GM21360 (cell line): ENCODE data around the gene GALNT17.
"Not testable (repeated sequence)": the region's sequence is repeated elsewhere in the genome, so short reads cannot be mapped to it uniquely, and the experiment has no call there.

Experiments used
- ATAC-seq: cut with Tn5 transposase; IDR thresholded peaks from one replicate; pipeline ENCODE4 v1.9.1; 2021; ENCODE audit warnings: mild to moderate bottlenecking, moderate library complexity; ENCODE audit not compliant: unreplicated experiment

The GALNT17 gene

DNA sequence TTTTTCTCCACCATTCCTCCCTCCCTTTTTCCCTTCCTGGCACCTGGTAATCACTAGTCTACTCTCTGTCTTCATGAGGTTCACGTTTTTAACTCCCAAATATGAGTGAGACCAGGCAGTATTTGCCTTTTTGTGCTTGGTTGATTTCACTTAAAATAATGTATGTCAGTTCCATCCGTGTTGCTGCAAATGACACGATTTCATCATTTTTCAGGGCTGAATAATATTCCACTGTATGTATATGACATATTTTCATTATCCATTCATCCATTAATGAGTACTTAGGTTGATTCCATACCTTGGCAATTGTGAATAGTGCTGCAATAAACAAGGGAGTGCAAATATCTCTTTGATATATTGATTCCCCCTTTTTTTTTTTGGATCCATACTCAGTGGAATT lies 25.8 kb downstream of the GALNT17 start:
- no peak for ATAC-seq

DNA sequence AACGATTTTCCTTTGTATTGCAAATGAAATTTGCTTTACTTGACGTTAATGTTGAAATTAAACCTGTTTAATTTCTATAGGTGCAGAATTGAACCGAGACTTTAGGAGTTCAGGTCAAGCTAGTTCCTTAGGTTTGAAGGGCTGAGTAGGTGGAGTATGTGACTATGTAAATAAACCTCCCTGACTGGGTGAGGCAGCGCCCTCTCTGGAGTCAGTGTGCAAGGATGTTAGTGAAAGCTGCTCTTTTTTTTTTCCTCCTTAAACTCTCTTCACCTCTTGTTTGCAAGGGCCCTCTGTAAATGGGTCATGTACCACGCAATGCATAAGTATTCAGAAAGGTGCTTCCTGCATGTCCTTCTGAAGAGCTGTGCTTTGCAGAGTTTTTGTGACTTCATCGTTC lies 33.8 kb downstream of the GALNT17 start:
- ATAC-seq = no peak

- no peak for ATAC-seq
Measured at GRCh38 chr7:71171476-71171875, 39.5 kb downstream of the GALNT17 start.

DNA sequence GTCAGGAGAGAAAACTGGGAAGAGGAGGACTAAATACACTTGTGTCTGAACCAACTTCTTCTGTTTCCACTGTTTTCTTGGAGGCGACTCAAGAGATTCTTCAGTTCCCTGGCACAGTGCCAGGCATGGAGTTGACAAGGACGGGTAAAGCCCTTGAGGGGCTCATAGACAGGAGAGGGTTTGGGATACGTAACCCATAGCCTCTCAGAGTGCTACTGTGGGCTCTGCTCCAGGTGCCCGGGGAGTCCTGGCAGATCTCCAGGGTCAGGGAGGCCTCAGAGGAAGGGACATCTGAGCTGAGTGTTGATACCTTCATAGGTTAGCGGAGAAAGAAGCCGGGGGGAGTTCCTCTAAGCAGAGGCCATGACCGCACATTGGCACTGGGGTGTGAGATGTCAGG lies 42.0 kb downstream of the GALNT17 start:
- ATAC-seq = no peak

- ATAC-seq = no peak
Measured at GRCh38 chr7:71182438-71182935, 50.5 kb downstream of the GALNT17 start.

DNA sequence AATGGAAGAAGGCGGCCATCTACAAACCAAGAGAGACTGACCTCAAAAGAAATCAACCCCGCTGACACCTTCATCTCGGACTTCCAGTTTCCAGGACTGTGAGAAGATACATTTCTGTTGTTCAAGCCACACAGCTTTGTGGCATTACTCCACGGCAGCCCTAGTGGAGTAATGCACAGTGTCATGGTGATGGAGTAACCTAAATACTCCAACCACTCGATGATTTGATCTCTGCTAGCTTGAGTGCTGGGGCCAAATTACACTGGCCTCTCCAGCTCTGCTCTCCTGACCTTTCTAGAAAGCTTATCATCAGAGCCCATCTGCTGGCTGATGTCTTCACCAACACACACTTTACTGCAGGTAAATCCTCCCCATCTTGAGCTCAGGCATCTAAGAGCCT lies 52.2 kb downstream of the GALNT17 start:
- ATAC-seq = no peak

DNA sequence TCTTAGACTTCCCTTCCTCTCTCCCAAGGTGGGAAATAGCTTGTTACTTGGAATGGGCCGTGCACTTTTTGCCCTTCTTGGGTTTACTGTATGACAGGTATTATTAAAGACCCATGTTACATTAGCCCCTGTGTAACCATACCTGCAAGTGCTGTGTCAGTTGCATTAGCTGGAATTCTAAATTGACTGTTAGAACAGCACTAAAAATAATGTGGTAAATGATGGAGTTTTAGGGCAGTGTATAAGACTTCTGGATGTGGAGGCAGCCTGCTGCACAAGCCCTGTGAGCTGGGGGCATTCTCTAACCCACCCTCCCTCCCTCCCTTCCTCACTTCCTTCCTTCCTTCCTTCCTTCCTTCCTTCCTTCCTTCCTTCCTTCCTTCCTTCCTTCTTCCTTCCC lies 52.7 kb downstream of the GALNT17 start:
- ATAC-seq = no peak

GRCh38 chr7:71186535-71187057 lies 54.7 kb downstream of the GALNT17 start:
- no peak for ATAC-seq

- ATAC-seq = no peak
Measured at GRCh38 chr7:71191771-71192170, 59.8 kb downstream of the GALNT17 start.

DNA sequence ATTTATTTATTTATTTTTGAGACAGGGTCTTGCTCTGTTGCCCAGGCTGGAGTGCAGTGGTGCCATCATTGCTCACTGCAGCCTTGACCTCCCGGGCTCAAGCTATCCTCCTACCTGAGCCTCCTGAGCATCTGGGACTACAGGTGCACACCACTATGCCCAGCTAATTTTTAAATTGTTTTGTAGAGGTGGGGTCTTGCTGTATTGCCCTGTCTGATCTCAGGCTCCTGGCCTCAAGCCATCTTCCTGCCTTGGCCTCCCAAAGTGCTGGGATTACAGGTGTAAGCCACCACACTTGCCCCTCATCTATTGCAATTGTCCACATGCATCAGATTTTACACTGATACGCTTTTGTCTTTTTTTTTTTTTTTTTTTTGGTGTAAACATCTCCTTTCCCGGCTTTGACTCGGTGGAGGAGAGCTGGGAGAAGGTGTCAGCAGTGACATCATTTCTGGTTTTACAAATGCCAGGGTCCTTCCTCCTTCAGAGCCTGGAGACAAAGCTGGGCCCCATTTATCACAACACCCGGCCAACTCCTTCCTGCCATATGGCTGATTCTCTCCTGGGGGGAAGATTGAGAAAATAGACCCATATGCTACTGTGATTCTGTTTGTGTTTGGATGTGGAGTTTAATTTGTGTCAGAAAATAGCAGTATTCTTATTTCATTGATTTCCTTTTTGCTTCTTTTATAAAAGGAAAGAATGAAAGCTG lies 61.3 kb downstream of the GALNT17 start:
- ATAC-seq = no peak

DNA sequence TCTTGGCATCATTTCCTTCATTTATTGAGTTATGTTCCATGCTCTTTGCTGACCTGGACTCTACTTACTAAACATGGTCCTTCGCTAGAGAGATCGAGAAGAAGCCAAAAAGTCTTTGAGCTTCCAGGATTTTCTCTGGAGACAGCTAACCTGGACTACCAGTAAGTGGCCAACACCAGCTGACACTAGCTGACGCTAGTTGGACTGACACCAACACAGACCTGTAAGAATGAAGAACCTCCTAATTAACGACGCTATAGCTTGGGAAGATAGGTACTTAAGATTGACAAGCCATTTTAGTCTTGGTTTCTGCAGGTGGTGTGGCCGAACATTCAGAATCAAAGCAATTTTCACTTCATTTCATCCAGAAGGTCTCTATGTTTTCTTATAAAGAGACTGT lies 66.4 kb downstream of the GALNT17 start:
- ATAC-seq = no peak

GRCh38 chr7:71198887-71199286 lies 66.9 kb downstream of the GALNT17 start:
- ATAC-seq = no peak

DNA sequence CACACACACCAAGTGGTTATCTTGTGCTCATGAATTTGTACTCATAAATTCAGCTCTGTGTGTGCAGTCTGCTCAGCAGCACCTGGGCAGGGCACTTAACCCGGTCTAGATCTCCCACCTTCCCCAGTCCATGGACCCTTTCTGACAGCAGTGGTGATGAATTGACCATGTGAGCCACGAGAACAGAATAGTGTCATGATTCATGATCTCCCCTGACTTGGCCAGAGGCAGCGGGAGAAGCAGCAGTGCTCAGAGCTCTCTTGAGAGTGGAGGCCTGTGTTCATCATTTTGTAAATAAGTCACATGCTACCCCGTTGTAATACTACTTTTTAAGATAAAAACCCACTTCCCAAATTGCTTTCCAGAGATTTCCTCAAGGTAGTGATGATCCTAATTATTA lies 74.2 kb downstream of the GALNT17 start:
- no peak for ATAC-seq

- no peak for ATAC-seq
Measured at GRCh38 chr7:71208881-71209280, 76.9 kb downstream of the GALNT17 start.

GRCh38 chr7:71209484-71209883 lies 77.5 kb downstream of the GALNT17 start:
- not testable (repeated sequence) for ATAC-seq

GRCh38 chr7:71210220-71210619 lies 78.3 kb downstream of the GALNT17 start:
- no peak for ATAC-seq

GRCh38 chr7:71212433-71212832 lies 80.5 kb downstream of the GALNT17 start:
- ATAC-seq = not testable (repeated sequence)

GRCh38 chr7:71216211-71216610 lies 84.3 kb downstream of the GALNT17 start:
- no peak for ATAC-seq

GRCh38 chr7:71220210-71220695 lies 88.3 kb downstream of the GALNT17 start:
- ATAC-seq = no peak

GRCh38 chr7:71221049-71221448 lies 89.1 kb downstream of the GALNT17 start:
- no peak for ATAC-seq

DNA sequence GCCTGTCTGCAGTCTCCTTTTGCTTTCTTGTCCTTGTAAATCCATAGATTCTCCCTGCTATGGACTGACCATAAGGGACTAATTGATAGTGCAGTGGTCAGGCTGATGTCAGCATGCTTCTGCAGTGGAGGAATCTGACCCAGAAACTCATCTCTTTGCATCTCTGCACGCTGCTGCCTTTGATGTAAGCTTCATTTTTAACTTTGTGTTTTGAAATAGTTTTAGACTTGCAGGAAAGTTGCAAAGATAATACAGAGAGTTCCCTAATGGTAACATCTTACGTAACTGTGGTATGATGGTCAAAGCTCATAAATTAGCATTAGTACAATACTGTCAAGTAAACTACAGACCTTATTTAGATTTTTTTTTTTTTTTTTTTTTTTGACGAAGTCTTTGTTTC lies 89.6 kb downstream of the GALNT17 start:
- no peak for ATAC-seq

DNA sequence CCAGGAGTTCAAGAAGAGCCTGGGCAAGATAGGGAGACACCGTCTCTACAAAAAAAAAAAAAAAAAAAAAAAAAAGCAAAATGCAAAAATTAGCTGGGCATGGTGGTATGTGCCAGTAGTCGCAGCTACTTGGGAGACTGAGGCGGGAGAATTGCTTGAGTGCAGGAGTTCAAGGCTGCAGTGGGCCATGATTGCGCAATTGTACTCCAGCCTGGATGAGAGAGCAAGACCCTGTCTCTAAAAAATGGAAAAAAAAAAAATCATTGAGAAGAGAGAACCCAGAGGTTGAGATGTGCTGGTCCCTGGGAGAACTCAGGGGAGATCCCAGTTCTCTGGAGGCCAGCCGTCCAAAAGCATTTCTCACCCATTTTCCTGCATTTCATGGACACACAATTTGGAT lies 95.2 kb downstream of the GALNT17 start:
- no peak for ATAC-seq

- no peak for ATAC-seq
Measured at GRCh38 chr7:71229148-71229547, 97.2 kb downstream of the GALNT17 start.
